Dedifferentiated amniotic fluid mesenchymal stem cell (primary cell): ENCODE results near the gene EBF3.
A peak's percentile ranks its signal among the peaks of the same experiment; 100 is the strongest.

Source experiments
- DNase-seq: peaks from one replicate; pipeline ENCODE4 v3.0.0-alpha.2; 2016; ENCODE audit errors: extremely low spot score

Gene EBF3

GRCh38 chr10:129963641-129964501, at the start of gene EBF3:
EBF3 (minus strand) TSS chr10:129964274; CDS start chr10:129963768, 506 bp downstream.
- peak; percentile 38 for DNase-seq

- no peak for DNase-seq
These were observed 49.5 kb upstream of the EBF3 start for GRCh38 chr10:130013335-130014262.

- DNase-seq = no peak
These were observed 48.1 kb upstream of the EBF3 start for GRCh38 chr10:130012129-130012528.

GRCh38 chr10:130010653-130011052, 46.6 kb upstream of the EBF3 start:
- no peak for DNase-seq

GRCh38 chr10:130009228-130009627, 45.2 kb upstream of the EBF3 start:
- DNase-seq = no peak

- DNase-seq = no peak
These were observed 39.9 kb upstream of the EBF3 start for GRCh38 chr10:130003787-130004613.

GRCh38 chr10:130003166-130003565, 39.1 kb upstream of the EBF3 start:
- DNase-seq = no peak

GRCh38 chr10:130002606-130003005, 38.5 kb upstream of the EBF3 start:
- no peak for DNase-seq

- no peak for DNase-seq
These were observed 36.8 kb upstream of the EBF3 start for GRCh38 chr10:130000918-130001317.

- no peak for DNase-seq
These were observed 35.1 kb upstream of the EBF3 start for GRCh38 chr10:129999140-129999539.

- DNase-seq = peak; percentile 47
These were observed 29.5 kb upstream of the EBF3 start for GRCh38 chr10:129993621-129994020.

GRCh38 chr10:129992356-129992755, 28.3 kb upstream of the EBF3 start:
- no peak for DNase-seq

GRCh38 chr10:129982825-129983224, 18.8 kb upstream of the EBF3 start:
- DNase-seq = no peak

GRCh38 chr10:129978980-129979379, 14.9 kb upstream of the EBF3 start:
- DNase-seq = no peak

GRCh38 chr10:129978322-129978721, 14.2 kb upstream of the EBF3 start:
- DNase-seq = no peak

GRCh38 chr10:129977794-129978193, 13.7 kb upstream of the EBF3 start:
- no peak for DNase-seq

- no peak for DNase-seq
These were observed 9.6 kb upstream of the EBF3 start for GRCh38 chr10:129973674-129974059.

GRCh38 chr10:129972966-129973673, 9.0 kb upstream of the EBF3 start:
- no peak for DNase-seq

- no peak for DNase-seq
These were observed 8.3 kb upstream of the EBF3 start for GRCh38 chr10:129972145-129972965.
